ENCODE results near the gene GOLPH3L.
"Not testable (repeated sequence)": the region's sequence is repeated elsewhere in the genome, so short reads cannot be mapped to it uniquely, and the experiment has no call there.

DNA sequence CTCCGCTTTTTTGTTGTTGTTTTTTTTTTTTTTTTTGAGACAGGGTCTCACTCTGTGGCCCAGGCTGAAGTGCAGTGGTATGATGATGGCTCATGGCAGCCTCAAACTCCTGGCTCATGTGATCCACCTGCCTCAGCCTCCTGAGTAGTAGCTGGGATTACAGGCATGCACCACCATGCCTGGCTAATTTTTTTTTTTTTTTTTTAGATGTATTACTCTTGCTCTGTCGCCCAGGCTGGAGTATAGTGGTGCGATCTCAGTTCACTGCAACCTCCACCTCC, 91.6 kb downstream of the GOLPH3L start:
- TF ChIP-seq, protein P1, sequence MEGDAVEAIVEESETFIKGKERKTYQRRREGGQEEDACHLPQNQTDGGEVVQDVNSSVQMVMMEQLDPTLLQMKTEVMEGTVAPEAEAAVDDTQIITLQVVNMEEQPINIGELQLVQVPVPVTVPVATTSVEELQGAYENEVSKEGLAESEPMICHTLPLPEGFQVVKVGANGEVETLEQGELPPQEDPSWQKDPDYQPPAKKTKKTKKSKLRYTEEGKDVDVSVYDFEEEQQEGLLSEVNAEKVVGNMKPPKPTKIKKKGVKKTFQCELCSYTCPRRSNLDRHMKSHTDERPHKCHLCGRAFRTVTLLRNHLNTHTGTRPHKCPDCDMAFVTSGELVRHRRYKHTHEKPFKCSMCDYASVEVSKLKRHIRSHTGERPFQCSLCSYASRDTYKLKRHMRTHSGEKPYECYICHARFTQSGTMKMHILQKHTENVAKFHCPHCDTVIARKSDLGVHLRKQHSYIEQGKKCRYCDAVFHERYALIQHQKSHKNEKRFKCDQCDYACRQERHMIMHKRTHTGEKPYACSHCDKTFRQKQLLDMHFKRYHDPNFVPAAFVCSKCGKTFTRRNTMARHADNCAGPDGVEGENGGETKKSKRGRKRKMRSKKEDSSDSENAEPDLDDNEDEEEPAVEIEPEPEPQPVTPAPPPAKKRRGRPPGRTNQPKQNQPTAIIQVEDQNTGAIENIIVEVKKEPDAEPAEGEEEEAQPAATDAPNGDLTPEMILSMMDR (IDR thresholded peaks at IDR 0.05), result not testable (repeated sequence)
- not testable (repeated sequence) for TF ChIP-seq EZH2 (IDR thresholded peaks at IDR 0.05; ENCODE audit: borderline replicate concordance, insufficient read depth, low read depth, low read length, poor library complexity, severe bottlenecking)
